ENCODE results near the gene SP110.

Gene SP110

DNA sequence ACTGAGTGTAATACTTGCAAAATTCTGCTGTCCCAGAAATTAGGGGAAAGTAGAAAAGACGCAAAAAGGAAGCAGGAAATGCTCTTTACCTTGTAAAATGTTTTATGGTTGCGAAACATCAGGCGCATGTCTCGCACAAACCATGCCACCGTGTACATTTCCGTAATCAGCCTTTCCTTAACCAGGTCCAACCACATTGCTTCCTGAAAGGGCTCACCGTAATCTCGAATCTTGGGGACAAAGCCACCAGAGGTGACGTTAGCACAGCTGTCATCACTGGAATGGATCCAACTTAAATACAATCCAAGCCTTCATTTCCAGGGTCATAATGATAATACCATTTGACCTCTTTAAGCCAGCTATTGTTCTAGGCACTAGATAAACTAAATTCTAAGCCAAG lies 49.3 kb downstream of the SP110 start:
- peak; percentile 75 for DNase-seq (ENCODE audit: low spot score)

DNA sequence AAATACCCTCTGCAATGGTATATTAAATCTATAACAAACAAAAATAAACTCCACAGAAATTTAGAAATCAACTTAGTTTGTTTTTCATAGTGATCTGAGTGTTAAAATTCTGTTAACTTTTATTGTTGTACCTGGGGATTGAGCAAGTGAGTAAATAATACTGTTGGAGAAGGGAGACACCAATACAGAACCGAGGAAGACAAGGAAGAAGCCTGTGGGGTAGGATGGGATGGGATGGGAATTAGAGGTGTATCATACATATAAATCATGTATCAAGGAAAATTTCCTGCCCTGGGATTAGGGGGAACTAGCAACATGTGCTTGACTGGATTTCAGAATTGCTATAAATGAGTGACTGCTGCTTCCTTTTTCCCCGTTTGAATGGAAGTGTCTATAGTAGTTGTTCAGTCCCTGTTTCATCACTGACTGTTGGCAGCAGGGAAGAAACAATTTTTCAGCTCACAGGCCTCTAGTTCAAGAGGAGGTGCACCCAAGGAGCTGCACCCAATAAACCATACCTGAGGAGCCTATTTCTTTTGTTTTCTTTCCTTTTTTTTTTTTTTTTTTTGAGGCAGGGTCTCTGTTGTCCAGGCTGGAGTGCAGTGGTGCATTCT lies 53.1 kb downstream of the SP110 start:
- no peak for DNase-seq (ENCODE audit: low spot score)

- DNase-seq (ENCODE audit: low spot score), result no peak
These were observed 55.6 kb downstream of the SP110 start for GRCh38 chr2:230164139-230164538.

GRCh38 chr2:230162981-230163380 lies 56.8 kb downstream of the SP110 start:
- DNase-seq (ENCODE audit: low spot score), result no peak

- no peak for DNase-seq (ENCODE audit: low spot score)
These were observed 58.6 kb downstream of the SP110 start for GRCh38 chr2:230161184-230161583.

GRCh38 chr2:230160112-230160660 lies 59.6 kb downstream of the SP110 start:
- DNase-seq (ENCODE audit: low spot score), result no peak

DNA sequence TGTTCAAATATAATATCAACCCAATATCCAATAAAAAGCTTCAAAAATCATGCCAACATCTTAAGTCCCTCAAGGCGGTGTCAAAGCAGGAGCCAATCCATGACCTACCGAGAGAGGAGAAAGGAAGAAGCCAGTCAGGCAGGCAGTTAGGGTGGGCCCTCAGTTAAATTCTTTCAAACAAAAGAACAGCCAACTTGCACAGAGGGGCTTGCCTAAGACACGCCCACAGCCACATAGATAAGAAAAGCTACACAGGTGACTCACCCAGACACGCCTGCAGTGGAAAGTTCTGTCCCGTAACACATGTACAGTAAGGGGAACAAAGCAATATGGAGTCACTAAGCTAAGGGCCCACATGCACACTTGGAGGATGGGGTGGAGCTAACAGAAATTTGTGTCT lies 61.3 kb downstream of the SP110 start:
- no peak for DNase-seq (ENCODE audit: low spot score)

DNA sequence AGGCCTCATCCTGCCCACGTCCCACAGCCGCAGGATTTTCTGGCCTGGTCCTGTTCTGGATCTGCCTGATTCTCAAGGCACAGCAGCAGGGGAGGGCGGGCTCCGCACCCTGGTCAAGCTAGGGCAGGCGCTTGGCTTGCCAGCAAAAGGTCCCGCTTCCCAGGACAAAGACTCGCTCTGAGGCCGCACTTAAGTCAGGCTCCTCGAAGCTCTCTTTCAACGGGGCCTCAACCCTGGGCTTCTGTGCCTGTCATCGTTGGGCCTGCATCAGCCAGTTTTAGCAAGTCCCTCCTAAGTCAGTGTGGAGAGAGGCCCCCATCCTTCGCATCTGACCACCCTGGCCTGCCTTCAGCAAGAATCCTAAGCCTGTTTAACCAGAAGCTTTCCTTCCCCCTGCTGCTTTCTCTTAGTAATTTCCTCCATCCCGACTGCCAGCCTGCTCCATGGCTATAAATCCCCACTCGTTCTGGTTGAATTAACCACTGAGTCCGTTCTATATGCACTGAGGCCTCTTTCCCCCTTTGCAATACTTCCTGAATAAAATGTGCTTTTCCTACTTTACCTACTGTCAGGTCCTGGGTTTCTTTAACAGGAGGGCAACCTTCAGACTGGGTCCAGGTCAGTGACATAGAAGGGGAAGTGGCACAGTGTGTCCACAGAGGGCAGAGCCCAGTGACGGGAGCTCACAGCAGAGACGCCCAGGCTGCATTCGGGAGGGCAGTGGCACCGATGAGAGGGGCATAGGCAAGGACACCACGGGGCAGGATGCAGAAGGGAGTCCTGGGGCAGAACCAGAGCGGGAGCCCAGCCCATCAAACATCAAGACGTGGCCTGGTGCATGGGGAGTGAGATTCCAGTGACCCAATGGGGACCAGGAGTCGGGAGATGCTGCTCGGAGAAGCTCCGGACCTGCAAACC lies 62.7 kb downstream of the SP110 start:
- no peak for DNase-seq (ENCODE audit: low spot score)

- DNase-seq (ENCODE audit: low spot score), result no peak
These were observed 64.4 kb downstream of the SP110 start for GRCh38 chr2:230155359-230155758.

GRCh38 chr2:230153390-230153976 lies 66.3 kb downstream of the SP110 start:
- no peak for DNase-seq (ENCODE audit: low spot score)

DNA sequence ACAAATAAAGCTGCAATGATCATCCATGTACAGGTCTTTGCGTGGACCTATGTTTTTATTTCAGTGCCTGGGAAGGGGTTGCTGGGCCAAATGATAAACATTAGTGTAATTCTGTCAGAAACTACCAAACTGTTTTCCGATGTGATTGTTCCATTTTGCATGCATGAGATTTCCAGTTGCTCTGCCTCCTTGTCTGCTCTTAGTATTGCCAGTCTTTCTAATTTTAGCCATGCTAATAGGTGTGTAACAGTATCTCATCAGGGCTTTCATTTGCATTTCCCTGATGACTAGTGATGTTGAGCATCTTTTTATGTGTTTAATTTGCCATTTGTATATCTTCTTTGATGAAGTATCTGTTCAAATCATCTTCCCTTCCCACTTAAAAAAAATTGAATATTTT lies 67.5 kb downstream of the SP110 start:
- DNase-seq (ENCODE audit: low spot score), result no peak

DNA sequence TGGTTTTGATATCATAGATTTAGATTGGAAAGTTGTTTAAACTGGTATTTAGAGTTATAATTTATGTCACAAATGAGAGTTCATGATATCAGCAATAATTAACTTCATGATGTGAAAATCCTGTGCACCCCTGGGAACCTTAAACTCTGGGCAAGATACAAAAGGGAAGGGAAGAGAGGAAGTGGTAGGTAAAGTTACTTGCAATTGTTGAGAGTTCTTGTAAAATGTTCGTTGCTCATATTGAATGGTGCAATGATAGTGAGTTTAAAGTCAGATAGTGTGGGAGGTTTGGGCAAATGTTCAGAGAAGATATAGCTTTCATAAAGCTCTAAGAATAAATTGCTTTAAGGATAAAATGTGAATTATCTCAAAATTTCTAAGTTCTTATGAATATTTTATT lies 75.4 kb downstream of the SP110 start:
- DNase-seq (ENCODE audit: low spot score), result no peak

- DNase-seq (ENCODE audit: low spot score), result no peak
These were observed 79.1 kb downstream of the SP110 start for GRCh38 chr2:230140667-230141066.

DNA sequence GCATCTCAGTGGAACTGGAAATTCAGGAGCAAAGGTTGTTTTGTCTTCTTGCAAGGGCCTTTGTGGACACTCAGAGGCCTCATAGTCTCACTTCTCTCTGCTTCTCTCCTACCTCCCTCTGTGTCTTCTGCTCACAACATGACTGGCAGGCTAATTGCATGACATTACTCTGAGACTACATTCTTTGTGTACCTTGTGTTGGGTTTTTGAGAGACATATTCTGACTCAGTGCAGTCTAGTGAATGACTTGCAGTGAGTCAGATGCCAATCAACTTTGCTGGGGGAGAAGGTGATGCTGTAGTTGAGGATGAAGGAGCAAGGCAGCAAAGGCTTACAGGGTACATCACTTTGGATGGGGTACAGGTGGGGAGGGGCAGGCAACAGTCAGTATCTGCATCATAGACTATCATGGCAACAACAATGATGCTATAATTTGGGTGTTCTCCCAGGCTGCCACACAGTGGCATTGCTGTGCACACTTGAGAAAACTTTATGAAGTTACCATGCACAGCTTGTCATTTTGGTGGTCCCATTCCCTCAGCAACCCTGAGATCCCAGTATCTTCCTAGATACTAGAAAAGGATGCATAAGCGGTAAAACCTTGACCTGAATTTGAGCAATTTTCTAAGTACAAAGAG lies 81.8 kb downstream of the SP110 start:
- no peak for DNase-seq (ENCODE audit: low spot score)

DNA sequence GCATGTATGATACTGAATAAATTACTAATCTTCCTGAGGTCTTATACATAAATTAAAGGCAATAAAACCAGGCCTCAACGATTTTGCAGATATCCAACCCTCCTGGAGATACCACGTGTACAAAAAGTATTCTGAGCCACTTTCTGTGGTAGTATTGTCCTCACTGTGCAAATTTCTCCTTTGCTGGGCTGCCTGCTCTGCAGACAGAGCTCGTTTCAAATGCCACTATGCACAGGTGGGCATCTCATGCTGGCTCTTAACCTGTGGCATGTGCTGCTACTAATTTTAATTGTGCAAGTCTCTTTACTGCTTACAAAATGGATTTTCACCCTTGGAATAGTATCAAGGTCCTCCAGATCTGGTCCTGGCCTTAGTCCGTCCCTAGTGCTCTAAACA lies 84.7 kb downstream of the SP110 start:
- no peak for DNase-seq (ENCODE audit: low spot score)

- no peak for DNase-seq (ENCODE audit: low spot score)
These were observed 85.2 kb downstream of the SP110 start for GRCh38 chr2:230134496-230135129.

- DNase-seq (ENCODE audit: low spot score), result no peak
These were observed 88.4 kb downstream of the SP110 start for GRCh38 chr2:230131366-230131765.

- DNase-seq (ENCODE audit: low spot score), result no peak
These were observed 89.0 kb downstream of the SP110 start for GRCh38 chr2:230130668-230131364.

DNA sequence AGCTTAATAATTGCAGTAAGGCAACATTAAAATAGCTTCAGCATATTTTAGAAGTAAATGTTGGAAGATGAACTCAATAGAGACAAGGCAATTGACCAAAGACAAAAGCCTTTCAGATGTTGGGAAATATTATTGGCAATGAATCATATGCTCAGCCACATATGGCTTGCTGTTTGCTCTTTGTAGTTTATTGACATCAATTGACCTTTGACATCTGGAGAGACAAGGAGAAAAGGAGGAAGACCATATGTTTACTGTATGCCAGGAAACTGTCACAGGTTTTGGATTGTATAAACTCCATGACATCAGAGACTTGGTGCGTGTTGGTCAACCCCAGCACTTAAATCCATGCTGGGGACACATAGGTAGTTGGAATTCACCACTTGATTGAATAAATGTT lies 90.4 kb downstream of the SP110 start:
- DNase-seq (ENCODE audit: low spot score), result no peak

DNA sequence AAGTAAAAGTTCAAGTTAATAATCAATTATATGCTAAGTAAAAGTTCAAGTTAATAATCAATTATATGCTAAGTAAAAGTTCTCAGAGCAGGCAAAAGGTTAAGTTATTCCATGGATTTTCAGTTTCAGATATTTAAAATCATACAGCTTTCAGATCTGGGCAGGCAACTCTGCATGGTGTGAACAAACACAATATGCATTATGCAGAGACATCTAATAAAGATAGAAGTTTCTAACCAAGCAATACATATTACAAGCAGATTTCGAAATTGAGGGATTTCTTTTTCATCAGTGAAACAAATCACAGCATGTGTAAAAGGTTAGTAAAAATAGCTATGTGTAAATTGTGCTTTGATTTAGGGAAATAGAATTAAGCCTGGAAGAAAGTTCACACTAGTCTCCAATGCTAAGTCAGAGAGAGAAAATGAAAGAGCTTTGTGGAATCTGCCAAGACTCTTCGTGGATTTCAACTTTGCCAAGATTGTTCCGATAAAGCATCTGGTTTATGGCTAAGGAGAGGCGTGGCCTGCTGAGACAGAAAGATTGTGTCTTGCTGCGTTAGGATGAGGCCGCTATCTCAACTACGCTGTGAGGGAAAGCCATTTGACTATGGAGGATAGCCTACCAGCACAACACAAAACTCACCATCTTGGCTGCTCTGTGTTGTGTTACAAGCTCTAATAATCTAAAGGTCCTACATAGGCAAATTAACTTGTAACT lies 91.0 kb downstream of the SP110 start:
- DNase-seq (ENCODE audit: low spot score), result no peak

DNA sequence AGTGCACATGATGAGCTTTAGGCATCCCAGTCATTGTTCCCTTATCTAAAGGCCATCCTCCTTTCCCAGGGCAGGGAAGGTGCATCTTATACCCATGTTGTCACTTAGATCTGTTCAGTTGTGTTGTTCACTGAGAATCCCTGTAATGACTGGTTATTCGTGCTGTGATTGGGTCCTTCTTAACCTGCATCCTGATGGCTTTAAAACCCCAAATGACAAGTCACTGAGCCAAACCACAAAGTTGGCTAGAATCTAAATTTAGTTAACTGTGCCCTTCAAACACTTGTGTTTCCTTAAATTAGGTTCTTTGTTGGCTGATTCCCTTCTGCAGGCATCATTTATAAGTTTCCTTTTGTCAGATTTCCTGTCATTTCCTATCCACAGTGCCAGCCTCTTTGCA lies 92.6 kb downstream of the SP110 start:
- no peak for DNase-seq (ENCODE audit: low spot score)
